CD4-positive, alpha-beta T cell (primary cell): ENCODE data around the gene LRP1B. TPM values are rescaled to one million over a fixed set of nuclear protein-coding genes. Genes with fewer than 3 reads are reported as not detected.

Experiments used
- ATAC-seq: fragments of 200-7000 bp; cut with Tn5 transposase; one replicate; pipeline ENCODE4 v1.10.0; 2022; ENCODE audit warnings: mild to moderate bottlenecking; ENCODE audit not compliant: poor library complexity
- CTCF ChIA-PET: fragments of 350-600 bp; sonication (Branson Sonifier 250); formaldehyde crosslinking; loops from one replicate; lab custom pipeline; 2021; ENCODE audit warnings: antibody characterized with exemption, inconsistent platforms; lab: Charles Lee
- POLR2A ChIA-PET: fragments of 350-600 bp; sonication (Branson Sonifier 250); formaldehyde crosslinking; loops from one replicate; lab custom pipeline; 2021; ENCODE audit warnings: antibody characterized with exemption, inconsistent platforms; lab: Charles Lee
- DNase-seq, 14 experiments: peaks; one replicate each; pipeline ENCODE4 v3.0.0-alpha.2; 2013 to 2020; ENCODE audit warnings: mixed read lengths in 2 of 14
- H3K27ac ChIP-seq, 2 donors: one replicate each; pipeline versions ENCODE4 v1.5.1 to v1.7.0; 2013; ENCODE audit warnings: low read length in 2 of 2, low read depth in 1 of 2, mild to moderate bottlenecking in 1 of 2
- H3K27me3 ChIP-seq, 2 experiments: 1 replicate in 1 of 2; 2 replicates in 1 of 2; pipeline versions ENCODE4 v1.6.1 to v1.7.0; 2013; ENCODE audit warnings: low read length in 2 of 2, control low read depth in 1 of 2, mild to moderate bottlenecking in 1 of 2, moderate library complexity in 1 of 2; ENCODE audit not compliant: insufficient read depth in 2 of 2, control insufficient read depth in 1 of 2
- H3K36me3 ChIP-seq: one replicate; pipeline ENCODE4 v1.6.1; 2013; ENCODE audit warnings: low read length, control low read depth; ENCODE audit not compliant: insufficient read depth
- H3K4me1 ChIP-seq: one replicate; pipeline ENCODE4 v1.6.1; 2013; ENCODE audit warnings: low read length, control low read depth; ENCODE audit not compliant: insufficient read depth
- H3K4me3 ChIP-seq: one replicate; pipeline ENCODE4 v1.5.1; 2013; ENCODE audit warnings: mild to moderate bottlenecking, low read length, moderate library complexity
- H3K9me3 ChIP-seq, 2 experiments: 1 replicate in 1 of 2; 2 replicates in 1 of 2; pipeline versions ENCODE4 v1.6.1 to v1.7.0; 2013; ENCODE audit warnings: low read length in 2 of 2, mild to moderate bottlenecking in 2 of 2, control low read depth in 1 of 2, moderate library complexity in 1 of 2; ENCODE audit not compliant: control insufficient read depth in 1 of 2, insufficient read depth in 1 of 2
- H3K27ac Mint-ChIP-seq: one replicate; pipeline ENCODE4 v1.8.0; 2020; ENCODE audit warnings: mixed read lengths
- H3K27me3 Mint-ChIP-seq: one replicate; pipeline ENCODE4 v1.8.0; 2021; ENCODE audit warnings: mixed read lengths
- H3K36me3 Mint-ChIP-seq: one replicate; pipeline ENCODE4 v1.8.0; 2021; ENCODE audit warnings: low read depth, mixed read lengths
- H3K4me1 Mint-ChIP-seq: one replicate; pipeline ENCODE4 v1.8.0; 2021; ENCODE audit warnings: low read depth, mixed read lengths
- H3K4me3 Mint-ChIP-seq: one replicate; pipeline ENCODE4 v1.8.0; 2020; ENCODE audit warnings: mild to moderate bottlenecking, mixed read lengths
- H3K9me3 Mint-ChIP-seq: one replicate; pipeline ENCODE4 v1.8.0; 2020; ENCODE audit warnings: mixed read lengths
- intact Hi-C, 2 experiments: fragments of 100-400 bp; cut with DNase I in 1 of 2; cut with micrococcal nuclease in 1 of 2; formaldehyde crosslinking; loops; one replicate each; pipeline versions ENCODE4 v1.15.1 to v1.9.0; 2023 to 2025; cut with DNase I, micrococcal nuclease
- total RNA-seq, 174 experiments: library from RNA in 2 of 174; stranded (reverse) in 2 of 174; gene quantifications; one replicate each; pipeline ENCODE4 v1.2.3 and lab custom pipeline; 2021 to 2026
- TF ChIP-seq, protein P1 (sequence below): fragments of 200-600 bp; IDR thresholded peaks from one replicate; pipeline ENCODE4 v1.8.0; 2022; ENCODE audit warnings: antibody characterized with exemption, mild to moderate bottlenecking

Gene LRP1B
- total RNA-seq, 2 experiments from 2014 or later = not detected

DNA sequence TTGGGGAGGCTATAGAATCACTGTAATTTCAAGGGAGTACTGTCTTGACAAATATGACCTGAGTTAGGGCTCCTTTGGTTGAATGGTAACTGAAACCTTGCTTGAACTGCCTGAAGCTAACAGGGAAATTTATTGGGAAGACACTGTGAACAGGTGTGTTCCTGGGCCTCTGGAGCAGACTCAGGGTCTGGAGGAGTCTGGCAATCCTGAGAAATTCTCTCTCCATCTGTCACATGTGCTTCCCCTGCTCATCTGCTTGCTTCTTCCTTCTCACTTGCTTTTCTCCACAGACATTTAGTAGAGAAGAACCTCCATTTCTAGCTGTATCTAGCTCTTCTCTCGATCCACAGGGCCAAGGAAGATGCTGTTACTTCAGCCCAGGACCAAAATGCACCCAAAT, 476.5 kb downstream of the LRP1B start:
- TF ChIP-seq, protein P1, sequence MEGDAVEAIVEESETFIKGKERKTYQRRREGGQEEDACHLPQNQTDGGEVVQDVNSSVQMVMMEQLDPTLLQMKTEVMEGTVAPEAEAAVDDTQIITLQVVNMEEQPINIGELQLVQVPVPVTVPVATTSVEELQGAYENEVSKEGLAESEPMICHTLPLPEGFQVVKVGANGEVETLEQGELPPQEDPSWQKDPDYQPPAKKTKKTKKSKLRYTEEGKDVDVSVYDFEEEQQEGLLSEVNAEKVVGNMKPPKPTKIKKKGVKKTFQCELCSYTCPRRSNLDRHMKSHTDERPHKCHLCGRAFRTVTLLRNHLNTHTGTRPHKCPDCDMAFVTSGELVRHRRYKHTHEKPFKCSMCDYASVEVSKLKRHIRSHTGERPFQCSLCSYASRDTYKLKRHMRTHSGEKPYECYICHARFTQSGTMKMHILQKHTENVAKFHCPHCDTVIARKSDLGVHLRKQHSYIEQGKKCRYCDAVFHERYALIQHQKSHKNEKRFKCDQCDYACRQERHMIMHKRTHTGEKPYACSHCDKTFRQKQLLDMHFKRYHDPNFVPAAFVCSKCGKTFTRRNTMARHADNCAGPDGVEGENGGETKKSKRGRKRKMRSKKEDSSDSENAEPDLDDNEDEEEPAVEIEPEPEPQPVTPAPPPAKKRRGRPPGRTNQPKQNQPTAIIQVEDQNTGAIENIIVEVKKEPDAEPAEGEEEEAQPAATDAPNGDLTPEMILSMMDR = no peak
- H3K9me3 ChIP-seq = peaks cover 0 to 3% of the 10 kb centered on the region in 2 experiments
- H3K27ac ChIP-seq = no peak overlapping the region
- no peak overlapping the region for H3K27ac Mint-ChIP-seq
- no peaks in the 10 kb centered on the region for H3K27me3 ChIP-seq
- no peaks in the 10 kb centered on the region for H3K4me1 ChIP-seq
- ATAC-seq = no peak
- DNase-seq = no peak
- H3K4me1 Mint-ChIP-seq = no peaks in the 10 kb centered on the region
- no peak overlapping the region for H3K4me3 Mint-ChIP-seq
- peaks cover 2% of the 10 kb centered on the region for H3K9me3 Mint-ChIP-seq
- no peak overlapping the region for H3K4me3 ChIP-seq
- H3K36me3 ChIP-seq = no peaks in the 10 kb centered on the region
- intact Hi-C loops = no loop called here
- POLR2A ChIA-PET = no interaction called here
- CTCF ChIA-PET = no interaction called here
- no peaks in the 10 kb centered on the region for H3K27me3 Mint-ChIP-seq
- H3K36me3 Mint-ChIP-seq = no peaks in the 10 kb centered on the region

DNA sequence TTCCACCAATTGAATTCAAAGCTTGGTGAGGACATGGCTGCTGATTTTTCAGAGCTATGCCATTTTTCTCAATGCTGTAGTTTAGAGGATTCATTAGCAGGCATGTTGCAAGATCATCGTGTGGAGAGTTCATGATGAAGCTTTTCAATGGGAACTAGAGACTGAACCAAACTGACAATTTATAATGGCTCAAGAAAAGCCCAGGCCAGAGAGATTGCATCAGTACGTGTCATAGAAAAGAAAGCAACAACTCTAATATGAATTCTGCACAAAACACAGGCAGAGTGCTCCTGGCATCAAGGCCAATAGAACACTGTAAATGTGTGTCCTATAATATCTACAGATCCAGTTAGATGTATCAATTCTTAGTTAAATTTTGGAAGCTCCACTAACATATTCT, 477.6 kb downstream of the LRP1B start:
- no peak for ATAC-seq
- H3K4me3 ChIP-seq = no peak overlapping the region
- CTCF ChIA-PET = no interaction called here

DNA sequence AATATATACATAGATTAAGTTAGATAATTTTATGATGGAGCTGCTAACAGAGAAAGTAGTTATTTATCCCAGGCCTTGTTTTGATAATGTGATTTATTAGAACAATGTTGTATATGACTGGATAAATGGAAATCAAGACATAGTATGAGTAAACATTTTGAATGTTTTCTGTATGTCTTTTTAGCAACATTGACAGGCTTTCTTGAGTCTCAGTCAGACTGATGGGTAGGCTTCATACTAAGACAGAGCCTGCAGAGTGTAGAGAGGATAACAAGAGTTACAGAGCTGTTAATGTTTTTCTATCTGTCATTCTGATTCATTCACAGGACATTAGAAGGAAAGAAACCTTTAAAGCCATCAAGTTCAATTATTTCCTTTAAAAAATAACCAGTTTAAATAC, 478.5 kb downstream of the LRP1B start:
- no peak overlapping the region for H3K27ac Mint-ChIP-seq
- ChIA-PET POLR2A (no interaction called here), CTCF (no interaction called here)
- intact Hi-C loops = no loop called here
- Histone ChIP-seq H3K9me3 (peaks cover 0 to 3% of the 10 kb centered on the region in 2 experiments), H3K36me3 (no peaks in the 10 kb centered on the region), H3K4me3 (no peak overlapping the region), H3K27ac (no peak overlapping the region), H3K4me1 (no peaks in the 10 kb centered on the region), H3K27me3 (no peaks in the 10 kb centered on the region)
- H3K36me3 Mint-ChIP-seq = no peaks in the 10 kb centered on the region
- ATAC-seq (no peak), DNase-seq (no peak)
- H3K27me3 Mint-ChIP-seq = no peaks in the 10 kb centered on the region
- TF ChIP-seq, protein P1 = no peak
- H3K4me3 Mint-ChIP-seq = no peak overlapping the region
- H3K9me3 Mint-ChIP-seq = peaks cover 8% of the 10 kb centered on the region
- H3K4me1 Mint-ChIP-seq = no peaks in the 10 kb centered on the region

More for the DNA sequence above, 477.6 kb downstream of the LRP1B start:
- H3K4me3 Mint-ChIP-seq = no peak overlapping the region
- H3K27ac ChIP-seq = no peak overlapping the region
- no peaks in the 10 kb centered on the region for H3K36me3 Mint-ChIP-seq
- no peaks in the 10 kb centered on the region for H3K4me1 Mint-ChIP-seq
- H3K4me1 ChIP-seq = no peaks in the 10 kb centered on the region
- TF ChIP-seq, protein P1 = no peak
- POLR2A ChIA-PET = no interaction called here
- no peaks in the 10 kb centered on the region for H3K27me3 ChIP-seq
- H3K27ac Mint-ChIP-seq = no peak overlapping the region
- H3K36me3 ChIP-seq = no peaks in the 10 kb centered on the region
- peaks cover 0 to 3% of the 10 kb centered on the region in 2 experiments for H3K9me3 ChIP-seq
- H3K27me3 Mint-ChIP-seq = no peaks in the 10 kb centered on the region
- DNase-seq = no peak
- H3K9me3 Mint-ChIP-seq = peaks cover 8% of the 10 kb centered on the region
- intact Hi-C loops = no loop called here
